ENCODE results near the gene CADM1.

CADM1 gene

GRCh38 chr11:115151010-115151409, 353.2 kb downstream of the CADM1 start:
- DNase-seq (ENCODE audit: low spot score) = no peak

- DNase-seq (ENCODE audit: low spot score) = no peak
Observed at GRCh38 chr11:115148691-115149090, 355.5 kb downstream of the CADM1 start.

DNA sequence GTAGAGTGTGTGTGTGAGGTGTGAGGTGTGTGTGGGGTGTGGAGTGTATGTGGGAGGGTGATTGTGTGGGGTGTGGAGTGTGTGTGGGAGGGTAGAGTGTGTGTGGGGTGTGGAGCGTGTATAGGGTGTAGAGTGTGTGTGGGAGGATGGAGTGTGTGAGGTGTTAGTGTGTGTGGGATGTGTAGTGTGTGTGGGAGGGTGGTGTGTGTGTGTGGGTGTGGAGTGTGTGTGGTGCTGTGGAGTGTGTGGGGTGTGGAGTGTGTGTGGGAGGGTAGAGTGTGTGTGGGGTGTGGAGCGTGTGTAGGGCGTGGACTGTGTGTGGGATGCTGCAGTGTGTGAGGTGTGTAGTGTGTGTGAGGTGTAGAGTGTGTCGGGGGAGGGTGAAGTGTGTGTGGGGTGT, 356.1 kb downstream of the CADM1 start:
- no peak for DNase-seq (ENCODE audit: low spot score)

GRCh38 chr11:115147243-115147807, 356.9 kb downstream of the CADM1 start:
- no peak for DNase-seq (ENCODE audit: low spot score)

- no peak for DNase-seq (ENCODE audit: low spot score)
Observed at GRCh38 chr11:115146425-115146824, 357.8 kb downstream of the CADM1 start.

DNA sequence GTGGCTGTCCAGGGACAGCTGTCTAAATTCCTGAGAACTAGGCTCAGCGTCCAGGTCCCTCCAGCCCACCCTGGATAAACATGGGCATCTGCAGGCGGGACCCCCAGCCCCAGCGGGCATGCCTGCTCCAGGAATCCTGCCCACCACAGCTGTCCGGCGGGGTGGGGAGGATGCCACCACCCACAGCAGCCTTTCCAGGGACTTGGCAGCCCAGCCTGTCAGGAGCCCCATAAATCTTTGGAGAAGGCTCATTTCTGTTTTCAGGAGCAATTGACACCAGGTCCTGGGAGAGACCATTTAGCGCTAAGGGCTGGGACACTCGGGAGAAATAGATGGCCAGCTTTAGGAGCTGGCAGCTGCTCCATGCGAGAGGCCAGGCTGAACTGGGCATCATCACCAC, 358.9 kb downstream of the CADM1 start:
- no peak for DNase-seq (ENCODE audit: low spot score)

GRCh38 chr11:115144914-115145313, 359.3 kb downstream of the CADM1 start:
- no peak for DNase-seq (ENCODE audit: low spot score)

- no peak for DNase-seq (ENCODE audit: low spot score)
Observed at GRCh38 chr11:115144014-115144413, 360.2 kb downstream of the CADM1 start.

GRCh38 chr11:115141231-115142114, 362.7 kb downstream of the CADM1 start:
- DNase-seq (ENCODE audit: low spot score) = no peak

- no peak for DNase-seq (ENCODE audit: low spot score)
Observed at GRCh38 chr11:115135936-115136335, 368.3 kb downstream of the CADM1 start.

DNA sequence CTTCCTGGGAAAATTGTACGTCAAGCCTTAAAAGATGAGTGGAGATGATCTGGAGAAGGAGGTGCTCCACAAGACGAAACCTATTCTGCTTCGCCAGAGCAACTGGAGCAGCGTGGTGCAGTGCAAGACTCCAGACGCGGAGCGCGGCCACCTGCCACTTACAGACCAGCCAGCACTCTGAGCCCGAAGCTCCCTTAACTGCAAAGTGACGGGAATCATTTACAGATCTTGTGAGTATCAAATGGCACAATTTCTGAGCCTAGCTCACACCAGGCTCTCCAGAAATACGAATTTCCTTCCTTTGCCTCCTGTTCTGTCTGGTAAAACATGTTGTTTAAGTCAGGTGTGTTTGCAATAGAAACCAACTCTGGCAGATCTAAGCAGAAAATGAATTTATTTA, 369.3 kb downstream of the CADM1 start:
- no peak for DNase-seq (ENCODE audit: low spot score)

DNA sequence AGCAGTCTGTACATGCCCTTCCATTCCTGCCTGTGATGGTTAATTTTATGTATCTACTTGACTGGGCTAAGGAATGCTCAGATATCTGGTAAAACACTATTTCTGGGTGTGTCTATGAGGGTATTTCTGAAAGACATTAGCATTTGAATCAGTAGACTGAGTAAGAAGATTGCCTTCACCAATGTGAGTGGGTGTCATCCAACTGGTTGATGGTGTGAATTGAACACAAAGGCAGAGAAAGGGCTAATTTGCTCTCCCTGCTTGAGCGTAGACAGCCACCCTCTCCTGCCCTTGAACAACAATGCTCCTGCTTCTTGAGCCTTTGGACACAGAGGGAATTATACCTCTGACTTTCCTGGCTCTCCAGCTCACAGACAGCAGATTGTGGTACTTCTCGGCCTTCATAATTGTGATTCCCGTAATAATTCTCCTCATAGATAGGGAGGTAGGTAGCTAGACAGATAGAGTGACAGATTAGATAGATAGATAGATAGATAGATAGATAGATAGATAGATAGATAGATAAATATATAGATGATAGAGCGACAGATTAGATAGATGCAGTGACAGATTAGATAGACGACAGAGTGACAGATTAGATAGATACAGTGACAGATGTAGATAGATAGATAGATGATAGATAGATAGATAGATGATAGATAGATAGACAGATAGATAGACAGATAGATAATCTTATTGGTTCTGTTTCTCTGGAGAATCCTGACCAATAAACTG, 370.6 kb downstream of the CADM1 start:
- DNase-seq (ENCODE audit: low spot score) = no peak

DNA sequence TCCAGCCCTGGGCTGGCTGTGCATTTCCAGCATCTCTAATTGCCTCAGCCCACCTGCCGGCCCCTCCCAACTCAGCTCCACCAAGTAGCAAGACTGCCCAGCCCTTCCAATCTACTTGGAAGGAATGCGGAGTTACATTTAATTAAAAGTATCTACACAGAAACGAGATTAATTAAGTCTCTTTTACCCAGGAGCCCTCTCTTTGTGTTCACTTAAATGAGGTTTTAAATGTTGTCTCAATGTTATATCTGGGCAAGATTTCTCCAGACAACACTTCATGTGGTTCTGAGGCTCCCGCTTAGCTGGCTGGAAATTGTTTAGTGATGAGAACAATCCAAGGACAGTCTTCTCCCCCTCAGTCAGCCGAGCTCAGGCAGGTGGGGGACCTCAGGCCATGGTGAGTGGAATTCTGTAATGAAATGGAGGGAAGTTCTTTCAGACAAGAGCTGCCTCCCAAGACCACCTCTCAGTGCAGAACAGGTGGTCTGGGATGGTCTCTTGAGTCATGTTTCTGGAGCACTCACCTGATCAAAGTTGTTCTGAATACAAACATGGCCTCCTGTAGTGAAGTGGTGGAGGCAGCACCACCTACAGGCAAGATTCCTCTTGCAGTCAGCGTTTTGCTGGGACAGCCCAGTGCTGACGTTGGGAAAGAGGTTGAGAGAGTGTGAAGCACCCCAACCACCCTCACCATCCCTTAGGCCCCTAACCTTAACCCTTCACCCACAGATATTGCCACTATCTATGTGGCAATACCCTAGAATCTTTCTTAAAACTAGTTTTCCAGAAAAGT, 371.6 kb downstream of the CADM1 start:
- DNase-seq (ENCODE audit: low spot score) = no peak

GRCh38 chr11:115129473-115130289, 374.5 kb downstream of the CADM1 start:
- no peak for DNase-seq (ENCODE audit: low spot score)

DNA sequence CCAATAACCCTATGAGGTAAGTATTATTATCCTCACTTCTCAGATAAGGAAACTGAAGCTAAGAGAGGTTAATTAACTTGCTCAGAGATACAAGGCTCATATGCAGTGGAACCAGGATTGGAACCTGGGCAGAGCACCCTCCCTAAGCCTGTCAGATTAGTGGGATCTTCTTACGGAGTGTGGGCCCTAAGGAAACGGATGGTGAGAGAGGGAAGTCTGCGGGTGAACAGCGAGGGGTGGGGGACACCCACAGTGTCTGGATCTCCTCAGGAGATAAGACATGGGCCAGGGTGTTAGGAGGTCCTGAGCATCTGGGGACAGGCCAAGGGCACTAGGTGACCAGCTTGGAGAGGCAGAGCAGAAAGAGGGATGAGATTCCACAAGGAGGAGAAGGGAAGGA, 376.0 kb downstream of the CADM1 start:
- no peak for DNase-seq (ENCODE audit: low spot score)

DNA sequence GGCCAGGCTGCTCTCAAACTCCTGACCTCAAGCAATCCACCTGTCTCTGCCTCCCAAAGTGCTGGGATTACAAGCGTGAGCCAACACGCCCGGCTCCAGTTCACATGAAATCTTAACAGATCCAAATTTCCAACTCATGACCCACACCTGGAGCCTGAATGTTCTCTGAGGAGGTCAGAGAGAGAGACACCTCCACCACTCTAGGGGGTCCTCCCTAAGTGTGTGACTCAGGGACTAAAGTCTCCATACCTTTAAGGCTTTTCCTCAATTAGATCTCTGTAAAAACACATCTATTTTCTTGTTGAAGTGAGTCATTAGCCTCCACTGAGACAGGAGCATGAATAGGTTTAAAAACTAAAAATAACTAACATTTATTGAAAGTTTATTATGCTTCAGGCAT, 376.4 kb downstream of the CADM1 start:
- DNase-seq (ENCODE audit: low spot score) = no peak

DNA sequence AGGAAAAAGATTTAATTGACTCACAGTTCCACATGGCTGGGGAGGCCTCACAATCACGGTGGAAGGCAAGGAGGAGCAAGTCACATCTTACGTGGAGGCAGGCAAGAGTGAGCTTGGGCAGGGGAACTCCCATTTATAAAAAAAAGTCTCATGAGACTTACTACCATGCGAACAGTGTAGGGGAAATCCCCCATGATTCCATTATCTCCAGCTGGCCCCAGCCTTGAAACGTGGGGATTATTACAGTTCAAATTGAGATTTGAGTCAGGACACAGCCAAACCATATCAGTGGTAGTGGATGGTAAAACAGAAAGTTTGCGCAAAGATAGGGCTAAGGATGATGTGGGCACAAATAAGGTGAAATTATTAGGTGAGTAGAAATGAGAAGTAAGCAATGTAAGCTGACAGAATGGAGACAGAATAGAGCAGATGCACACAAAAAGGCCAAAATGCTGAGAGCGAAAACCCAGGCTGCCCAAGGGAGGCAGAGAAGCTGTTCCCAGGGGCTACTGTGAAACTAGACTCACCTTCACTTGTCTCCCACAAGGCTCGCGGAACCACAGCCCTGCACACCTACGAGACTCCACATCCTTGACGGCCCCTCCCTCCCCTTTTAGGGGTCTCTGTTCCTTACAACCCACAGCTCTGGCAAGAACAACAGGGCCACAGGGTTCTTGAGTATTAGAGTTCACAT, 377.6 kb downstream of the CADM1 start:
- DNase-seq (ENCODE audit: low spot score) = peak; percentile 49

DNA sequence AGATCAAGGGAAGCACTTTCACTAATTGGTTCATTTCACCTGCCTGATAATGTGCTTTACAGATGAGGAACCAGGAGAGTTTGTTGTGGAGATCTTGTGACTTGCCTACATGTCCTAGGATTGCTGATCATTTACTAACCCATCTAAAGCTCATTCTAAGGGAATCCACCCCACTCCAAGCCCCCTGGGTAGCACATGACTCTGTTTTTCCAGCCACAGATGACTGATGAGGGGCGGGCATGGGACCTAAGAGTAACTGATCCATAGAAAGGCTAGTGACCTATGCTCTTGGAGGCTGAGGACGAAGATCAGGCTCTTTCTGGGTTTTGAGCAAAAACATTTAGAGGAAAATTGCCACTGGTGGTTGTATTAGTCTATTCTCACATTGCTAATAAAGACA, 378.1 kb downstream of the CADM1 start:
- no peak for DNase-seq (ENCODE audit: low spot score)

DNA sequence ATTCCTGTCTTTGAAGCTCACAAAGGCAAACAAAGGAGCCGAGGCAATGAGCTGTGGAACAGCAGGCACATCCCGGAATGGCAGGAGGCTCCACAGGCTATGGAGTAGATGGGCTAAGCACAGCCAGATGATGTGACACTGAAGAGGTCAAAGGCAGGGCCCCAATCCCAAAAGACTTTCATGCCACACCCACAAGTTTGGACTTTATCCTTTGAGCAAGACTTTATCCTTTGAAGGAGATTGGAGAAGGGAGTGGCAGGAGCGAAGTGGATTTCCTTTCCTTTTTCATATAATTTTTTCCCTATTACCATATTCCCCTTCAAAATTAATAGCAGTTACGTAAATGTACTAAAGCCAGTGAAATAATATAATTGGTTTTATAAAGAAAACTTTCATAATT, 379.4 kb downstream of the CADM1 start:
- DNase-seq (ENCODE audit: low spot score) = no peak

GRCh38 chr11:115123641-115124040, 380.6 kb downstream of the CADM1 start:
- DNase-seq (ENCODE audit: low spot score) = no peak

DNA sequence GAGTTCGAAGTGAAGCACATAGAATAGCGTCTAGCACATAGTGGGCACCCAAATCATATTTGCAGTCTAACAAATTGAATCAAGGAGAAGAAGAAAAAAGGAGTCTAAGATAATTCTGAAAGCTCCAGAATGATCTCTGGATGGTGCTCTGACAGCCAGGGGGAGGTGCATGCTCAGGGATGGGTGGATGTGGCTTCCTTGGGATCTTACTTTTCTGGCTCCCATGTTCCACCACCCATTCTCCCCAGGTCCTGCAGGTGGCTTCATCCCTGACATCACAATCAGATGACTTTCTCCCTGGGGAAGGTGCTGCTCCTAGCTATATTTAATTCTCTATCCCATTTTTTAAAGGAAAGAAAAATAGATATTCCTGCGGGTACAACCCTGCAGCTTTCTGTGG, 381.9 kb downstream of the CADM1 start:
- DNase-seq (ENCODE audit: low spot score) = no peak
